ENCODE measurements around the gene MKS1. TPM values are rescaled to one million over a fixed set of nuclear protein-coding genes. Genes with fewer than 3 reads are reported as not detected.

MKS1 gene
- total RNA-seq, 2 experiments from 2014 or later, result 4.6 to 6.4 TPM

DNA sequence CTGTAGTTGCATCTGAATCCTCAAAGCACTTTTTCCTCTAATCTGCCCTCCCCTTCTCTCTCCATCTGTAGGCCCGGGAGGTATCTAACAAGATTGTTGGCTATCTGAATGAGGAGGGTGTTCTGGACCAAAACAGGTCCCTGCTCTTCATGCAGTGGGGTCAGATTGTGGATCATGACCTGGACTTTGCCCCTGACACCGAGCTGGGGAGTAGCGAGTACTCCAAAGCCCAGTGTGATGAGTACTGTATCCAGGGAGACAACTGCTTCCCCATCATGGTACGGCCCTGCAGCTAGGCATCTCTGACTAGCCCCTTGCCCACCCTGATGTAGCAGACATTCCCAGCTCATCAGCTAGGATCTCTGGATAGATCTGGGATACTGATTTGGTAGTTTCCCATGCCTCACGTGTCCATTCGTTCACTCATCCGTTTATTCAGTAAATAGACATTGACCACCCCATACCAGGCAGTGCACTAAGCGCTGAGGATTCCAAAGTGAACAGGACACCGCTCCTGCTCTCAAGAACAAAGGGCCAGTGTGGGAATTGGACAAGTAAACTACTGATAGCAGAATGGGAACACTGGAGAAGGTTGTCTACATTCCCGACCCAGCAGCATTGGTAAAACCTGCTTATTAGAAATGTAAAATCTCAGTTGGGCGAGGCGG lies 31.4 kb upstream of the MKS1 start:
- no peaks in the 10 kb centered on the region for H3K36me3 Mint-ChIP-seq (ENCODE audit: low read depth)
- intact Hi-C loops (cut with DNase I, micrococcal nuclease), result loop anchor here in 1 of 2 experiments (1.0 kb wide), 1 partner anchor 128 kb away; no protein-coding TSS in a partner anchor
- no peak for DNase-seq

DNA sequence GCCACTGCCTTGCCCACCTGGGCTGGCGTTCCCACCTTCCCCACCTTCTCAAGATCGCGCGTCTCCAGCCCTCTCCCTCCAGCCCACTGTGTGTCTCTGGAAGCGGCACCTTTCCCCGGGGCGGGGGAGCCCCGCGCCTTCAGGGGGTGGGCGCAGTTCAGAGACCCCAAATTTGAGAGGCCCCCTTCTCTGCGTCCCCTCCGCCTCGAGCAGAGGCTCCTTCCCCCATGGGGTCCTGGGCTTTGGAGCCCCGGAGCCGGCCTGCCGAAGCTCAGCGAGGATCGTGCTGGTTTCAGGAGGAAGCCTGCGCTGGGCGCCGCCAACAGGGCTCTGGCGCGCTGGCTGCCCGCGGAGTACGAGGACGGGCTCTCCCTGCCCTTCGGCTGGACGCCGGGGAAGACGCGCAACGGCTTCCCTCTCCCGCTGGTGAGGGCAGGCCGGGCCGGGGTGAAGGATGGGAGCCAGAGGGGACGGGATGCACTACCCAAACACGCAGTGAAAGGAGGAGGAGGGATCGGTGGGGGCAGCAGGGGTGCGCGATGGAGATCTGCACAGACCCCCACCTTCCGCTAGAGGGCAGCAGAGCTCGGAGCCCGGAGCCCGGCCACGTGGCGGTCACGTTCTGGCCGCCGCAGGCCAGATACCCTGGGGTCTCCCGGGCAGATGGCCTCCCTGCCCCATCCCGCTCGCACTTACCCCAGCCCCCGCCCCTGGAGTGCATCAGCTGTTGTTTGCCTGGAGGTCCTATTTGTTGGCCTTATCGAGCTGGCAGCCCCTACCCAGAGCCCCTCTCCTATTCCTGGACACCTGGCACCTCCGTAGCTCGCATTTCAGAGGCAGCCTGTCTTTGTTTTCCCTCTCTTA lies 30.4 kb upstream of the MKS1 start:
- H3K27ac ChIP-seq (ENCODE audit: low read depth in 1 of 2, low read length in 2 of 2), result no peak overlapping the region
- peak overlapping the region; percentile 56 for H3K4me3 ChIP-seq (ENCODE audit: low read length)
- POLR2A ChIA-PET, result interaction anchor here (0.8 to 1.8 kb wide), 3 partner anchors 30 to 95 kb away, joined by 3 to 9 read pairs (median 4); no protein-coding TSS in a partner anchor
- H3K27ac Mint-ChIP-seq, result no peak overlapping the region
- CTCF ChIA-PET, result interaction anchor here (0.6 to 2.1 kb wide), 13 partner anchors 10 to 269 kb away, joined by 3 to 10 read pairs (median 4); partner anchors contain the start of gene RNF43
- no peaks in the 10 kb centered on the region for H3K36me3 Mint-ChIP-seq (ENCODE audit: low read depth)
- ATAC-seq (ENCODE audit: poor library complexity), result peak; percentile 95
- no peaks in the 10 kb centered on the region for H3K9me3 Mint-ChIP-seq
- no peaks in the 10 kb centered on the region for H3K36me3 ChIP-seq (ENCODE audit: insufficient read depth, low read length)
- TF ChIP-seq, protein P1, sequence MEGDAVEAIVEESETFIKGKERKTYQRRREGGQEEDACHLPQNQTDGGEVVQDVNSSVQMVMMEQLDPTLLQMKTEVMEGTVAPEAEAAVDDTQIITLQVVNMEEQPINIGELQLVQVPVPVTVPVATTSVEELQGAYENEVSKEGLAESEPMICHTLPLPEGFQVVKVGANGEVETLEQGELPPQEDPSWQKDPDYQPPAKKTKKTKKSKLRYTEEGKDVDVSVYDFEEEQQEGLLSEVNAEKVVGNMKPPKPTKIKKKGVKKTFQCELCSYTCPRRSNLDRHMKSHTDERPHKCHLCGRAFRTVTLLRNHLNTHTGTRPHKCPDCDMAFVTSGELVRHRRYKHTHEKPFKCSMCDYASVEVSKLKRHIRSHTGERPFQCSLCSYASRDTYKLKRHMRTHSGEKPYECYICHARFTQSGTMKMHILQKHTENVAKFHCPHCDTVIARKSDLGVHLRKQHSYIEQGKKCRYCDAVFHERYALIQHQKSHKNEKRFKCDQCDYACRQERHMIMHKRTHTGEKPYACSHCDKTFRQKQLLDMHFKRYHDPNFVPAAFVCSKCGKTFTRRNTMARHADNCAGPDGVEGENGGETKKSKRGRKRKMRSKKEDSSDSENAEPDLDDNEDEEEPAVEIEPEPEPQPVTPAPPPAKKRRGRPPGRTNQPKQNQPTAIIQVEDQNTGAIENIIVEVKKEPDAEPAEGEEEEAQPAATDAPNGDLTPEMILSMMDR (IDR thresholded peaks at IDR 0.05), result peak; percentile 98
- H3K27me3 Mint-ChIP-seq, result peaks cover 34% of the 10 kb centered on the region
- H3K4me1 Mint-ChIP-seq (ENCODE audit: low read depth), result peaks cover 11% of the 10 kb centered on the region
- intact Hi-C loops (cut with DNase I, micrococcal nuclease), result loop anchor here (1.0 to 5.0 kb wide), 5 partner anchors 29 to 198 kb away; partner anchors contain the start of genes MKS1 (in 1 of the 2) and RNF43 (in 1 of the 2)
- no peaks in the 10 kb centered on the region for H3K9me3 ChIP-seq (ENCODE audit: control insufficient read depth in 1 of 2, insufficient read depth in 1 of 2, low read length in 2 of 2)
- H3K27me3 ChIP-seq (ENCODE audit: control insufficient read depth in 1 of 2, insufficient read depth in 2 of 2, low read length in 2 of 2), result peaks cover 5 to 8% of the 10 kb centered on the region in 2 experiments
- peak overlapping the region; percentile 74 for H3K4me3 Mint-ChIP-seq
- H3K4me1 ChIP-seq (ENCODE audit: insufficient read depth, low read length), result peaks cover 18% of the 10 kb centered on the region
- DNase-seq, result peak; percentile 54 to 86 (median 66)

More for the DNA sequence above, 31.4 kb upstream of the MKS1 start:
- Mint-ChIP-seq H3K9me3 (no peaks in the 10 kb centered on the region), H3K27me3 (peaks cover 34% of the 10 kb centered on the region), H3K4me3 (peak overlapping the region; percentile 71), H3K27ac (no peak overlapping the region), H3K4me1 (ENCODE audit: low read depth) (peaks cover 11% of the 10 kb centered on the region)
- ChIA-PET POLR2A (interaction anchor here (0.8 to 1.8 kb wide), 3 partner anchors 31 to 94 kb away, joined by 3 to 9 read pairs (median 4); no protein-coding TSS in a partner anchor), CTCF (interaction anchor here (0.6 to 2.1 kb wide), 11 partner anchors 9 to 238 kb away, joined by 3 to 10 read pairs (median 5); partner anchors contain the start of gene RNF43)
- Histone ChIP-seq H3K27ac (ENCODE audit: low read depth in 1 of 2, low read length in 2 of 2) (no peak overlapping the region), H3K27me3 (ENCODE audit: control insufficient read depth in 1 of 2, insufficient read depth in 2 of 2, low read length in 2 of 2) (peaks cover 5 to 8% of the 10 kb centered on the region in 2 experiments), H3K4me3 (ENCODE audit: low read length) (no peak overlapping the region), H3K9me3 (ENCODE audit: control insufficient read depth in 1 of 2, insufficient read depth in 1 of 2, low read length in 2 of 2) (no peaks in the 10 kb centered on the region), H3K4me1 (ENCODE audit: insufficient read depth, low read length) (peaks cover 18% of the 10 kb centered on the region), H3K36me3 (ENCODE audit: insufficient read depth, low read length) (no peaks in the 10 kb centered on the region)
- TF ChIP-seq, protein P1 (IDR thresholded peaks at IDR 0.05), result no peak
- no peak for ATAC-seq (ENCODE audit: poor library complexity)

DNA sequence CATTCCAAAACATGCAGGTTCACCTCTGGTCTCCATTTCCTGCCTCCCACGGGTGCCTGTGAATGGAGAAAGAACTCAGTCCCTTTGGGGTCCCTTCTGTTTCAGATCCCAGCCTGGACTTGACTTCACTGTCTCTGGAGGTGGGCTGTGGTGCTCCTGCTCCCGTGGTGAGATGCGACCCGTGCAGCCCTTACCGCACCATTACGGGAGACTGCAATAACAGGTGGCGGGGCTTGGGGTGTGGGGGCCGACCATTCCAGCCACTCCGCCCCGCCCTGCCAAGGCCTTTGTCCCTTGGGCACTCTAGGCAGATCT lies 29.9 kb upstream of the MKS1 start:
- Mint-ChIP-seq H3K4me3 (no peak overlapping the region), H3K9me3 (no peaks in the 10 kb centered on the region), H3K27ac (no peak overlapping the region), H3K27me3 (peaks cover 37% of the 10 kb centered on the region), H3K36me3 (ENCODE audit: low read depth) (no peaks in the 10 kb centered on the region), H3K4me1 (ENCODE audit: low read depth) (peaks cover 11% of the 10 kb centered on the region)
- Histone ChIP-seq H3K27ac (ENCODE audit: low read depth in 1 of 2, low read length in 2 of 2) (no peak overlapping the region), H3K27me3 (ENCODE audit: control insufficient read depth in 1 of 2, insufficient read depth in 2 of 2, low read length in 2 of 2) (peaks cover 5 to 8% of the 10 kb centered on the region in 2 experiments), H3K4me3 (ENCODE audit: low read length) (peak overlapping the region; percentile 56), H3K4me1 (ENCODE audit: insufficient read depth, low read length) (peaks cover 18% of the 10 kb centered on the region), H3K9me3 (ENCODE audit: control insufficient read depth in 1 of 2, insufficient read depth in 1 of 2, low read length in 2 of 2) (no peaks in the 10 kb centered on the region), H3K36me3 (ENCODE audit: insufficient read depth, low read length) (no peaks in the 10 kb centered on the region)
- CTCF ChIA-PET, result interaction anchor here (1.0 to 2.1 kb wide), 11 partner anchors 10 to 270 kb away, joined by 3 to 10 read pairs (median 5); partner anchors contain the start of gene RNF43
- TF ChIP-seq, protein P1 (IDR thresholded peaks at IDR 0.05), result no peak
- ATAC-seq (ENCODE audit: poor library complexity), result no peak
- DNase-seq, result no peak
- intact Hi-C loops (cut with DNase I, micrococcal nuclease), result loop anchor here (1.0 to 5.0 kb wide), 4 partner anchors 28 to 198 kb away; partner anchors contain the start of genes MKS1 (in 1 of the 2) and RNF43 (in 1 of the 2)
- POLR2A ChIA-PET, result interaction anchor here (1.8 kb wide), 1 partner anchor 96 kb away, joined by 9 read pairs; no protein-coding TSS in a partner anchor
